ENCODE data around the gene ARSK. TPM values are rescaled to one million over a fixed set of nuclear protein-coding genes. Genes with fewer than 3 reads are reported as not detected.

Gene ARSK
- total RNA-seq, 1 experiment from 2014 or later, result 8.5 TPM

DNA sequence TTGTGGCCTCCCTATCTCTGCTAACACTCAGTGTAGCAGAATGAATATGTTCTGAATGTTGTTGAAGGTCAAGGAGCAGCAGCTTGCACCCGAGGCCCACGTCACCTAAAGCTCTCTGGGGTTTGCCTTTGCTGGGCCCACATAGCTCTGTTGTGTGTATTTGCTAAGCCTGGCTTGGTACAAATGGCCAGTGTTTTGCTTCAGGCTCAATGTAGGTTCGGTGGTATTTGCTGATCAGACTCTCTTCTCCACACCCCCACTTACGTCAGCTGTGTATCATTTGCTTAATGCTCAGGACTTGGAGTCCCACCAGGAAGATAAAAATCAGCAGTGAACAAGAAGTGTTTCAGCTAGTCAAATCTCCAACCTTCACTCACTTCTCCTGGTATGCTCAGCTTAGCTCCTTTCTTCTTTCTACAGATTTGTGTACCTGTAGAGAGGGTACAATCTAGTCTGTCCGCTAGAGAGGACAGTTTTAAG is 86.9 kb downstream of the ARSK start:
- Histone ChIP-seq H3K9ac (ENCODE audit: extremely low read depth, insufficient read length, low read length) (no peak overlapping the region), H3K4me1 (ENCODE audit: insufficient read depth, low read length) (no peaks in the 10 kb centered on the region), H4K5ac (ENCODE audit: insufficient read length, low read depth, low read length) (no peak overlapping the region), H3K9me3 (ENCODE audit: control insufficient read depth, low read depth, low read length) (no peaks in the 10 kb centered on the region), H2AK5ac (ENCODE audit: insufficient read length, low read length) (no peak overlapping the region), H3K56ac (ENCODE audit: insufficient read length, low read depth, low read length) (no peak overlapping the region), H3K18ac (ENCODE audit: insufficient read length, low read depth, low read length) (no peak overlapping the region), H3K79me2 (ENCODE audit: insufficient read depth, low read length) (no peaks in the 10 kb centered on the region), H3K14ac (ENCODE audit: insufficient read depth, low read length) (no peak overlapping the region), H3K4ac (ENCODE audit: low read depth, low read length) (no peak overlapping the region), H2BK15ac (ENCODE audit: low read depth, low read length) (no peak overlapping the region), H3K23me2 (ENCODE audit: insufficient read length, low read depth, low read length, poor library complexity, severe bottlenecking) (peaks cover 2% of the 10 kb centered on the region), H2BK12ac (ENCODE audit: insufficient read length, low read depth, low read length) (no peak overlapping the region), H3K27ac (ENCODE audit: insufficient read length, low read depth, low read length) (no peak overlapping the region), H2AFZ (ENCODE audit: low read length) (no peak overlapping the region), H3K27me3 (ENCODE audit: insufficient read depth, low read length) (no peaks in the 10 kb centered on the region), H3T11ph (ENCODE audit: low read length) (no peak overlapping the region), H3K23ac (ENCODE audit: insufficient read length, low read depth, low read length) (no peak overlapping the region), H4K20me1 (ENCODE audit: control insufficient read depth, insufficient read depth, insufficient read length) (no peaks in the 10 kb centered on the region), H2BK20ac (ENCODE audit: low read depth, low read length, poor library complexity, severe bottlenecking) (no peak overlapping the region), H2BK120ac (ENCODE audit: low read depth, low read length, poor library complexity, severe bottlenecking) (no peak overlapping the region), H3K79me1 (ENCODE audit: insufficient read depth, low read depth, low read length, poor library complexity, severe bottlenecking) (no peaks in the 10 kb centered on the region), H2BK5ac (ENCODE audit: insufficient read length, low read length) (no peak overlapping the region), H4K91ac (ENCODE audit: insufficient read length, low read depth, low read length) (no peak overlapping the region), H4K8ac (replicated peaks; ENCODE audit: insufficient read length, low read depth, low read length) (no peak overlapping the region), H3K4me2 (ENCODE audit: insufficient read depth, insufficient read length, low read length) (no peak overlapping the region)
- Mint-ChIP-seq H3K36me3 (ENCODE audit: insufficient read depth in 1 of 3, low read depth in 3 of 3) (no peaks in the 10 kb centered on the region), H3K9me3 (no peaks in the 10 kb centered on the region; a peak in 1 of 5 replicates), H3K27ac (no peak overlapping the region), H3K4me1 (peaks cover 0 to 4% of the 10 kb centered on the region in 2 experiments; a peak in 1 of 4 replicates), H3K4me3 (no peak overlapping the region), H3K27me3 (ENCODE audit: low read depth) (peaks cover 2% of the 10 kb centered on the region; the same call in 1 of the 2 replicates)
- TF ChIP-seq CTCF (conservative IDR thresholded peaks at IDR 0.05), result no peak
- DNase-seq, result no peak
- no CpG with 5 or more reads among the region's 5 CpGs for WGBS (ENCODE audit: extremely low coverage, insufficient read length, low lambda C conversion rate)

Data from H9 (cell line).